IMR-90 (cell line): ENCODE data around the gene SOX9. TPM values are rescaled to one million over a fixed set of nuclear protein-coding genes. Genes with fewer than 3 reads are reported as not detected.

ENCODE experiments used
- ATAC-seq: fragments of 200-7000 bp; cut with Tn5 transposase; 2 replicates; pipeline ENCODE4 v1.9.1; 2020; ENCODE audit warnings: low read depth, mild to moderate bottlenecking, moderate library complexity
- BruUV-seq: library from RNA; stranded (reverse); fragments of 400-500 nt; replicated peaks from 2 replicates; lab custom pipeline; 2021; lab: Mats Ljungman, UMichigan
- CTCF ChIA-PET: fragments of 300-600 bp; formaldehyde crosslinking; extraction: SDS; loops from one replicate; lab custom pipeline; 2021; ENCODE audit warnings: antibody characterized with exemption; lab: Yijun Ruan, JAX
- POLR2A ChIA-PET: fragments of 300-600 bp; sonication (Branson Sonifier 250); formaldehyde crosslinking; loops from one replicate; lab custom pipeline; 2022; ENCODE audit warnings: antibody characterized with exemption; ENCODE audit not compliant: unreplicated experiment; lab: Charles Lee
- DNase-seq: peaks from one replicate; pipeline ENCODE4 v3.0.0; 2013
- H2AFZ ChIP-seq: replicated peaks from 2 replicates; pipeline ENCODE3; 2013; ENCODE audit warnings: low read length, mild to moderate bottlenecking; ENCODE audit not compliant: poor library complexity
- H2AK5ac ChIP-seq: 2 replicates; pipeline ENCODE4 v1.6.1; 2013; ENCODE audit warnings: low read depth, low read length, inconsistent platforms
- H2AK9ac ChIP-seq: replicated peaks from 2 replicates; pipeline ENCODE3; 2013; ENCODE audit warnings: mild to moderate bottlenecking, low read depth, low read length, moderate library complexity; ENCODE audit not compliant: poor library complexity
- H2BK120ac ChIP-seq: 2 replicates; pipeline ENCODE4 v1.6.1; 2013; ENCODE audit warnings: low read depth, low read length, inconsistent platforms
- H2BK15ac ChIP-seq: 3 replicates; pipeline ENCODE4 v1.6.1; 2013; ENCODE audit warnings: low read depth, low read length, inconsistent platforms
- H2BK20ac ChIP-seq: 2 replicates; pipeline ENCODE4 v1.6.1; 2013; ENCODE audit warnings: low read depth, mild to moderate bottlenecking, inconsistent platforms, low read length, moderate library complexity
- H2BK5ac ChIP-seq: 2 replicates; pipeline ENCODE4 v1.6.1; 2013; ENCODE audit warnings: mild to moderate bottlenecking, low read depth, low read length, inconsistent platforms; ENCODE audit not compliant: poor library complexity, severe bottlenecking
- H3K14ac ChIP-seq: replicated peaks from 2 replicates; pipeline ENCODE4 v1.6.1; 2013; ENCODE audit warnings: low read depth, low read length, inconsistent platforms
- H3K18ac ChIP-seq: 2 replicates; pipeline ENCODE4 v1.6.1; 2013; ENCODE audit warnings: low read depth, low read length, control low read depth
- H3K23ac ChIP-seq: 2 replicates; pipeline ENCODE4 v1.6.1; 2013; ENCODE audit warnings: low read depth, low read length, inconsistent platforms
- H3K27ac ChIP-seq: 2 replicates; pipeline ENCODE4 v1.5.1; 2013; ENCODE audit warnings: mild to moderate bottlenecking, control low read depth, low read length; ENCODE audit not compliant: insufficient read depth
- H3K27me3 ChIP-seq: 2 replicates; pipeline ENCODE4 v1.6.1; 2013; ENCODE audit warnings: low read length; ENCODE audit not compliant: control insufficient read depth, insufficient read depth
- H3K36me3 ChIP-seq: 2 replicates; pipeline ENCODE4 v1.6.1; 2013; ENCODE audit warnings: low read length, mixed read lengths; ENCODE audit not compliant: control insufficient read depth, insufficient read depth
- H3K4ac ChIP-seq: 2 replicates; pipeline ENCODE4 v1.6.1; 2013; ENCODE audit warnings: low read depth, low read length, inconsistent platforms
- H3K4me1 ChIP-seq: 2 replicates; pipeline ENCODE4 v1.6.1; 2013; ENCODE audit warnings: low read length, mixed read lengths; ENCODE audit not compliant: control insufficient read depth, insufficient read depth
- H3K4me2 ChIP-seq: 2 replicates; pipeline ENCODE4 v1.6.1; 2013; ENCODE audit warnings: low read depth, mild to moderate bottlenecking, control low read depth, low read length, moderate library complexity
- H3K4me3 ChIP-seq: 2 replicates; pipeline ENCODE4 v1.5.1; 2013; ENCODE audit warnings: low read depth, mild to moderate bottlenecking, control low read depth, low read length, moderate library complexity; ENCODE audit not compliant: insufficient read depth
- H3K56ac ChIP-seq: 2 replicates; pipeline ENCODE4 v1.6.1; 2013; ENCODE audit warnings: low read length, inconsistent platforms; ENCODE audit not compliant: insufficient read depth; ENCODE audit errors: extremely low read depth
- H3K79me1 ChIP-seq, 2 experiments: 2 replicates each; pipeline ENCODE4 v1.6.1; 2013; ENCODE audit warnings: low read length in 2 of 2, inconsistent platforms in 1 of 2, low read depth in 1 of 2
- H3K9ac ChIP-seq: 2 replicates; pipeline ENCODE4 v1.6.1; 2013; ENCODE audit warnings: low read depth, low read length, control low read depth
- H3K9me1 ChIP-seq: 2 replicates; pipeline ENCODE4 v1.6.1; 2013; ENCODE audit warnings: low read length, inconsistent platforms; ENCODE audit not compliant: insufficient read depth
- H3K9me3 ChIP-seq: 2 replicates; pipeline ENCODE4 v1.6.1; 2013; ENCODE audit warnings: low read length; ENCODE audit not compliant: control insufficient read depth, insufficient read depth
- H4K20me1 ChIP-seq: 2 replicates; pipeline ENCODE4 v1.6.1; 2013; ENCODE audit warnings: low read length, inconsistent platforms; ENCODE audit not compliant: insufficient read depth
- H4K5ac ChIP-seq: 2 replicates; pipeline ENCODE4 v1.6.1; 2013; ENCODE audit warnings: mild to moderate bottlenecking, low read depth, low read length, control low read depth
- H4K8ac ChIP-seq, 2 experiments: 2 replicates each; pipeline ENCODE4 v1.6.1; 2013; ENCODE audit warnings: low read depth in 2 of 2, low read length in 2 of 2, control low read depth in 1 of 2, inconsistent platforms in 1 of 2
- H4K91ac ChIP-seq: 2 replicates; pipeline ENCODE4 v1.6.1; 2013; ENCODE audit warnings: low read depth, low read length, inconsistent platforms; ENCODE audit not compliant: insufficient read depth
- BHLHE40 ChIP-seq: fragments of 150-350 bp; IDR thresholded peaks from 2 replicates; pipeline ENCODE4 v1.6.1; 2016; ENCODE audit warnings: mild to moderate bottlenecking, low read depth, low read length
- CEBPB ChIP-seq: IDR thresholded peaks from 2 replicates; pipeline ENCODE4 v1.6.1; 2012; ENCODE audit warnings: low read depth, low read length, improper control_type of control experiment
- CHD1 ChIP-seq: IDR thresholded peaks from 2 replicates; pipeline ENCODE4 v1.6.1; 2012; ENCODE audit warnings: low read depth, low read length, improper control_type of control experiment
- FOS ChIP-seq: fragments of 150-350 bp; IDR thresholded peaks from 2 replicates; pipeline ENCODE4 v1.6.1; 2016; ENCODE audit warnings: low read depth, low read length
- MAFK ChIP-seq: IDR thresholded peaks from 2 replicates; pipeline ENCODE4 v1.6.1; 2012; ENCODE audit warnings: low read depth, low read length, improper control_type of control experiment
- MXI1 ChIP-seq: IDR thresholded peaks from 2 replicates; pipeline ENCODE4 v1.6.1; 2012; ENCODE audit warnings: low read depth, mild to moderate bottlenecking, low read length, moderate library complexity, borderline replicate concordance
- NFE2L2 ChIP-seq: fragments of 150-350 bp; IDR thresholded peaks from 2 replicates; pipeline ENCODE4 v1.6.1; 2016; ENCODE audit warnings: low read depth, mild to moderate bottlenecking, low read length
- POLR2A ChIP-seq: IDR thresholded peaks from 2 replicates; pipeline ENCODE4 v1.6.1; 2012; ENCODE audit warnings: mild to moderate bottlenecking, low read depth, low read length
- RAD21 ChIP-seq: IDR thresholded peaks from 2 replicates; pipeline ENCODE4 v1.6.1; 2012; ENCODE audit warnings: low read length, improper control_type of control experiment
- RFX5 ChIP-seq: IDR thresholded peaks from 2 replicates; pipeline ENCODE4 v1.8.0; 2012; ENCODE audit warnings: low read depth, mild to moderate bottlenecking, low read length, moderate library complexity
- WGBS, 2 experiments: methylation state at CpG; one replicate each; pipeline versions ENCODE4 v1.1.5 to v1.1.7; 2013; ENCODE audit warnings: missing lambda C conversion rate in 2 of 2; ENCODE audit not compliant: insufficient read length in 1 of 2; ENCODE audit errors: extremely low coverage in 2 of 2; 5-methylcytosine and 5-hydroxymethylcytosine counted together
- dilution Hi-C: fragments of 300-500 bp; cut with HindIII; formaldehyde crosslinking; loops from one replicate; pipeline ENCODE4 v1.14.3; 2018; ENCODE audit warnings: low sequenced_read_pairs; ENCODE audit not compliant: unreplicated experiment
- in situ Hi-C: fragments of 300-500 bp; cut with MboI; formaldehyde crosslinking; loops from 3 replicates; pipeline ENCODE4 v1.14.3; 2019; ENCODE audit warnings: low sequenced_read_pairs, inconsistent platforms, mixed read lengths
- intact Hi-C: fragments of 100-400 bp; cut with micrococcal nuclease; formaldehyde crosslinking; loops from 2 replicates; pipeline ENCODE4 v1.10.0; 2022
- polyA plus RNA-seq, 3 experiments: library from polyadenylated mRNA; depleted of rRNA; stranded (reverse); fragments of >200 nt; gene quantifications; 2 replicates each; pipeline ENCODE4 v1.2.3, GENCODE V29; 2012; ENCODE audit warnings: low replicate concordance in 1 of 3
- total RNA-seq: library from RNA; depleted of rRNA; stranded (reverse); fragments of >200 nt; gene quantifications from 2 replicates; pipeline ENCODE4 v1.2.3, GENCODE V29; 2012
- TF ChIP-seq, protein P1 (sequence below): conservative IDR thresholded peaks from 2 replicates; pipeline ENCODE4 v1.5.1; 2012; ENCODE audit warnings: mild to moderate bottlenecking, low read depth, low read length, improper control_type of control experiment

The SOX9 gene
- total and polyA plus RNA-seq, 2 of the 4 experiments (the other 2 are of a cell fraction) = 4.1 to 12.7 TPM

DNA sequence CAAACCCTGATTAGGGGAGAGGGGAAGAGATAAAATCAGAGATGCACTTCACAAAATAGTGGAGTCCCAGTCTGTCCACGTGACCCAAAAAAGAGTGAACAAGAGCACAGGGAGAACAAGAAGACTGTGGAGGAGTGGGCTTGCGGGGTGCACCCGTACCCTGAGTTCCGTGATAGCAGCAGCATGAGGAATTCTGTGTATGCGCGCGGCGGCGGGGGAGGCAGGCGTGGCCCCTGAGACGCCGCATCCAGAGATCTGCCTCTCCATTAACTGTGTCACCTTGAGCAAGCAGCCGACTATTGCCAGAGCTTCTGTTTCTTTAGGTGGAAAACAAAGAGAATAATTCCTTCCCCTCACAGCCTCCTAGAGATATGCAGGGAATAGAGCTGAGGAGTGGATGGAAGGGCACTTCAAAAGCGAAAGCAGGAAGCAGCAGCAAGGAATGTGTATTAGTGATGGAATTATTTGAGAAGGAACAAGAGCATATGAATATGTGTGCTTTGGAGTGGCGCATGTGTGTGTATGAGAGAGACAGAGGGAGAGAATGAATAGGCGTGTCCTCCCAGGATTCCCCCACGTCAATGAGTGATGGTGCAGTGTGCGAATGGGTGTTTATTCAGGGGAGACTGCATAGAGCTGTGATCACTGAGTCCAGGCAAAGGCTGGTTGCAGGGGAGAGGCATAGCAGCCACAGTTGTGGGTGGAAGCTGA lies 10.4 kb upstream of the SOX9 start (continued):
- no peak for TF ChIP-seq MXI1

DNA sequence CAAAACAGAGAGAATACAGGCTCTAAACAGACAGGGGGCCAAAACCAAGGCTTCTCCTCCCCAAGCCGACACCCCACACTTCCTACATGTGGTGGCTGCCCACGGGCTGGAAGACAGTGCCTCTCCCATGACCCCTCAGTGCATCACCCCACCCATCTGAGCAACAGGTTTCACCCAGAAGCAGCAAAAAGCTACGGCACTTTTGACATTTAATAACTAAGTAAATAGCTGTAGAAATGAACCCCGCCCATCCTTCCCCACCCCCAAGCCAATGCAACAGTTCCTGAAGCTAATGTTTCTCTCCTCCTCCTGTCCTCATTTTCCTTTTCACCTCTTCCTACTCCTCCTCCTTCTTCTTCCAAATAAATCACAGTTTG lies 9.9 kb upstream of the SOX9 start:
- H3K9me3 ChIP-seq = no peaks in the 10 kb centered on the region
- no TSS peak for BruUV-seq
- H3K4me2 ChIP-seq = peak overlapping the region; percentile 13; the same call in 1 of the 2 replicates
- no peak overlapping the region for H2BK15ac ChIP-seq
- no peak overlapping the region for H2BK120ac ChIP-seq
- POLR2A ChIA-PET = no interaction called here
- dilution Hi-C loops = no loop called here
- H2AFZ ChIP-seq = peak overlapping the region; percentile 73
- CTCF ChIA-PET = interaction anchor here (0.5 kb wide), 1 partner anchor 459 kb away, joined by 3 read pairs; no protein-coding TSS in a partner anchor
- no peak overlapping the region for H3K18ac ChIP-seq
- no peak for TF ChIP-seq RFX5
- no peak for TF ChIP-seq FOS
- TF ChIP-seq BHLHE40 = no peak
- no peak for TF ChIP-seq MAFK
- no peak for TF ChIP-seq NFE2L2
- no peak for TF ChIP-seq POLR2A
- TF ChIP-seq, protein P1, sequence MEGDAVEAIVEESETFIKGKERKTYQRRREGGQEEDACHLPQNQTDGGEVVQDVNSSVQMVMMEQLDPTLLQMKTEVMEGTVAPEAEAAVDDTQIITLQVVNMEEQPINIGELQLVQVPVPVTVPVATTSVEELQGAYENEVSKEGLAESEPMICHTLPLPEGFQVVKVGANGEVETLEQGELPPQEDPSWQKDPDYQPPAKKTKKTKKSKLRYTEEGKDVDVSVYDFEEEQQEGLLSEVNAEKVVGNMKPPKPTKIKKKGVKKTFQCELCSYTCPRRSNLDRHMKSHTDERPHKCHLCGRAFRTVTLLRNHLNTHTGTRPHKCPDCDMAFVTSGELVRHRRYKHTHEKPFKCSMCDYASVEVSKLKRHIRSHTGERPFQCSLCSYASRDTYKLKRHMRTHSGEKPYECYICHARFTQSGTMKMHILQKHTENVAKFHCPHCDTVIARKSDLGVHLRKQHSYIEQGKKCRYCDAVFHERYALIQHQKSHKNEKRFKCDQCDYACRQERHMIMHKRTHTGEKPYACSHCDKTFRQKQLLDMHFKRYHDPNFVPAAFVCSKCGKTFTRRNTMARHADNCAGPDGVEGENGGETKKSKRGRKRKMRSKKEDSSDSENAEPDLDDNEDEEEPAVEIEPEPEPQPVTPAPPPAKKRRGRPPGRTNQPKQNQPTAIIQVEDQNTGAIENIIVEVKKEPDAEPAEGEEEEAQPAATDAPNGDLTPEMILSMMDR = no peak
- no peak for TF ChIP-seq RAD21
- TF ChIP-seq CHD1 = no peak
- no peak for TF ChIP-seq CEBPB
- H3K27ac ChIP-seq = no peak overlapping the region
- H4K5ac ChIP-seq = no peak overlapping the region
- H2BK20ac ChIP-seq = no peak overlapping the region; the same call in 1 of the 2 replicates
- H3K79me1 ChIP-seq = no peaks in the 10 kb centered on the region
- no peak overlapping the region for H2AK5ac ChIP-seq
- H2BK5ac ChIP-seq = no peak overlapping the region
- H3K9me1 ChIP-seq = no peaks in the 10 kb centered on the region
- H2AK9ac ChIP-seq = no peak overlapping the region
- intact Hi-C loops = no loop called here
- no peak overlapping the region for H3K56ac ChIP-seq
- H4K8ac ChIP-seq = peak overlapping the region in 1 of 2 experiments; percentile 20; a peak in 1 of 4 replicates
- 40% methylated on average over 1 of the region's 4 CpGs; no CpG with 5 or more reads in 1 of the 2 experiments for WGBS, 2 experiments
- no peak overlapping the region for H3K23ac ChIP-seq
- no peaks in the 10 kb centered on the region for H4K20me1 ChIP-seq
- H3K4me3 ChIP-seq = no peak overlapping the region
- no peaks in the 10 kb centered on the region for H3K27me3 ChIP-seq
- in situ Hi-C loops = loop anchor here (10.0 kb wide), 3 partner anchors 646 to 1346 kb away; no protein-coding TSS in a partner anchor
- H4K91ac ChIP-seq = no peak overlapping the region
- DNase-seq (no peak), ATAC-seq (no peak)
- peak overlapping the region; percentile 56; the same call in 1 of the 2 replicates for H3K4ac ChIP-seq
- no peaks in the 10 kb centered on the region for H3K36me3 ChIP-seq
- peaks cover 2% of the 10 kb centered on the region; the same call in 1 of the 2 replicates for H3K4me1 ChIP-seq
- H3K9ac ChIP-seq = no peak overlapping the region
- peak overlapping the region; percentile 70; the same call in 1 of the 2 replicates for H3K14ac ChIP-seq
